ENCODE results near the gene PABPC5.

DNA sequence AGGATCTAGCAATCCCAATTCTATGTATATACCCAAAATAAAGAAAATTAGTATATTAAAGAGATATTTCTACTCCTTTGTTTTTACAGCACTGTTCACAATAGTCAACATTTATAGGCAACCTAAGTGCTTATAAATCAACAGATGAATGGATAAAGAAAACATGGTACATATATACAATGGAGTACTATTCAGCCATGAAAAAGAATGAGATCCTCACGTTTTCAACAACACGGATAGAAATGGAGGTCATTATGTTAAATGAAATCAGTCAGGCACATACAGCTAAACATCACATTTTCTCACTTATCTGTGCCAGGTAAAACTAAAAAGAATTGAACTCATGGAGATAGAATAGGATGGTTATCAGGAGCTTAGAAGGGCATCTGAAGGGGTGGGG, 45.6 kb upstream of the PABPC5 start:
- no peak for TF ChIP-seq CTCF (IDR thresholded peaks at IDR 0.05)
- TF ChIP-seq POLR2A (IDR thresholded peaks at IDR 0.05) = no peak
- no peak for TF ChIP-seq EP300 (IDR thresholded peaks at IDR 0.05)

Measured in upper lobe of left lung (tissue), 4 donors.